HepG2 (cell line): Measurements from ENCODE around the gene RNASE8. TPM values are rescaled to one million over a fixed set of nuclear protein-coding genes. Genes with fewer than 3 reads are reported as not detected.

Experiments
- AHR ChIP-seq: IDR thresholded peaks from 2 replicates; pipeline ENCODE4 v1.6.1; 2018; ENCODE audit warnings: missing genetic modification reagents, missing compliant biosample characterization
- CHD4 ChIP-seq: fragments of 200-600 bp; sonication (generic); IDR thresholded peaks from 2 replicates; pipeline ENCODE4 v1.7.0; 2017; ENCODE audit warnings: mild to moderate bottlenecking, low read length, borderline replicate concordance
- FOXA3 ChIP-seq: IDR thresholded peaks from 2 replicates; pipeline ENCODE4 v1.6.1; 2016; ENCODE audit warnings: missing genetic modification reagents, missing compliant biosample characterization
- MNT ChIP-seq: fragments of 450-650 bp; IDR thresholded peaks from 2 replicates; pipeline ENCODE4 v1.6.1; 2016
- NFE2 ChIP-seq: sonication (generic); formaldehyde crosslinking; IDR thresholded peaks from 2 replicates; pipeline ENCODE4 v1.4.0; 2020; ENCODE audit warnings: missing genetic modification reagents
- NR1H2 ChIP-seq: sonication (generic); formaldehyde crosslinking; IDR thresholded peaks from 2 replicates; pipeline ENCODE4 v1.8.1; 2022; ENCODE audit warnings: low read depth, missing genetic modification reagents, borderline replicate concordance
- PBX2 ChIP-seq: IDR thresholded peaks from 2 replicates; pipeline ENCODE4 v1.6.1; 2016; ENCODE audit warnings: control low read depth
- RAD51 ChIP-seq: fragments of 450-650 bp; IDR thresholded peaks from 2 replicates; pipeline ENCODE4 v1.6.1; 2016; ENCODE audit warnings: borderline replicate concordance
- SNAPC5 ChIP-seq: sonication (generic); formaldehyde crosslinking; IDR thresholded peaks from 2 replicates; pipeline ENCODE4 v1.8.1; 2023; ENCODE audit warnings: mild to moderate bottlenecking, missing genetic modification reagents, borderline replicate concordance
- SRSF1 ChIP-seq: fragments of 200-400 bp; formaldehyde crosslinking; optimal IDR thresholded peaks from 2 replicates; pipeline ENCODE3; 2017; ENCODE audit warnings: mild to moderate bottlenecking, low read depth, low read length, moderate library complexity
- THRA ChIP-seq: sonication (generic); formaldehyde crosslinking; IDR thresholded peaks from 2 replicates; pipeline ENCODE4 v1.4.0; 2020; ENCODE audit warnings: missing genetic modification reagents, borderline replicate concordance
- TMF1 ChIP-seq: sonication (generic); formaldehyde crosslinking; IDR thresholded peaks from 2 replicates; pipeline ENCODE4 v1.8.1; 2022; ENCODE audit warnings: low read depth, missing genetic modification reagents
- ZBTB21 ChIP-seq: sonication (generic); formaldehyde crosslinking; IDR thresholded peaks from 2 replicates; pipeline ENCODE4 v1.4.0; 2020; ENCODE audit warnings: missing genetic modification reagents
- ZBTB38 ChIP-seq: sonication (generic); formaldehyde crosslinking; IDR thresholded peaks from 2 replicates; pipeline ENCODE4 v1.5.1; 2020; ENCODE audit warnings: mild to moderate bottlenecking, missing genetic modification reagents
- ZMYM2 ChIP-seq: sonication (generic); formaldehyde crosslinking; IDR thresholded peaks from 2 replicates; pipeline ENCODE4 v1.8.0; 2022; ENCODE audit warnings: mild to moderate bottlenecking, missing genetic modification reagents
- ZNF260 ChIP-seq: sonication (generic); formaldehyde crosslinking; IDR thresholded peaks from 2 replicates; pipeline ENCODE4 v1.4.0; 2020; ENCODE audit warnings: missing genetic modification reagents, low read depth, mild to moderate bottlenecking, borderline replicate concordance
- ZNF484 ChIP-seq: sonication (generic); formaldehyde crosslinking; IDR thresholded peaks from 2 replicates; pipeline ENCODE4 v1.5.1; 2020; ENCODE audit warnings: mild to moderate bottlenecking, low read depth, missing genetic modification reagents, borderline replicate concordance
- ZNF501 ChIP-seq: sonication (generic); formaldehyde crosslinking; IDR thresholded peaks from 2 replicates; pipeline ENCODE4 v1.5.1; 2020; ENCODE audit warnings: mild to moderate bottlenecking, moderate library complexity, missing genetic modification reagents
- ZNF556 ChIP-seq: sonication (generic); formaldehyde crosslinking; IDR thresholded peaks from 2 replicates; pipeline ENCODE4 v1.4.0; 2020; ENCODE audit warnings: mild to moderate bottlenecking, missing genetic modification reagents, borderline replicate concordance
- ZNF570 ChIP-seq: sonication (generic); formaldehyde crosslinking; IDR thresholded peaks from 2 replicates; pipeline ENCODE4 v1.4.0; 2020; ENCODE audit warnings: mild to moderate bottlenecking, missing genetic modification reagents, borderline replicate concordance
- ZNF616 ChIP-seq: sonication (generic); formaldehyde crosslinking; IDR thresholded peaks from 2 replicates; pipeline ENCODE4 v1.5.0; 2020; ENCODE audit warnings: low read depth, mild to moderate bottlenecking, missing genetic modification reagents
- ZNF652 ChIP-seq: IDR thresholded peaks from 2 replicates; pipeline ENCODE4 v1.6.1; 2016; ENCODE audit warnings: low read depth, borderline replicate concordance
- ZNF782 ChIP-seq: sonication (generic); formaldehyde crosslinking; IDR thresholded peaks from 2 replicates; pipeline ENCODE4 v1.4.0; 2020; ENCODE audit warnings: missing genetic modification reagents, mild to moderate bottlenecking, borderline replicate concordance
- ZXDC ChIP-seq: sonication (generic); formaldehyde crosslinking; IDR thresholded peaks from 2 replicates; pipeline ENCODE4 v1.5.0; 2020; ENCODE audit warnings: mild to moderate bottlenecking, missing genetic modification reagents
- polyA plus RNA-seq, 8 experiments: library from polyadenylated mRNA; depleted of rRNA in 3 of 8; stranded (reverse) in 7 of 8; unstranded in 1 of 8; fragments of >200 nt; fragmentation: Illumina TruSeq in 4 of 8; extraction: Trizol in 4 of 8; gene quantifications; 2 replicates each; pipeline versions ENCODE4 v1.2.1 to v1.2.3, GENCODE V29; 2011 to 2016; ENCODE audit warnings: low read depth in 4 of 8, missing spikeins in 1 of 8, mixed read lengths in 1 of 8; ENCODE audit not compliant: insufficient read depth in 1 of 8
- total RNA-seq, 5 experiments: library from RNA; depleted of rRNA; stranded (reverse); fragments of >200 nt; fragmentation: Illumina TruSeq; extraction: Trizol; gene quantifications; 2 replicates each; pipeline ENCODE4 v1.2.3, GENCODE V29; 2016; ENCODE audit warnings: low read depth in 1 of 5

The RNASE8 gene
- total and polyA plus RNA-seq, 2 of the 13 experiments (the other 11 are each of a cell fraction or from before 2014, with no cell fraction given), result not detected

GRCh38 chr14:21039585-21040369 lies 17.8 kb upstream of the RNASE8 start (continued):
- TF ChIP-seq MNT, result no peak
- TF ChIP-seq ZXDC (CRISPR knock-in tag), result no peak
- TF ChIP-seq TMF1 (CRISPR knock-in tag), result no peak
- TF ChIP-seq ZNF484, result no peak
- TF ChIP-seq AHR (CRISPR knock-in tag), result no peak
- TF ChIP-seq ZBTB21 (CRISPR knock-in tag), result no peak
- TF ChIP-seq NR1H2, result no peak
- no peak for TF ChIP-seq ZBTB38
- TF ChIP-seq ZNF260 (CRISPR knock-in tag), result no peak
- no peak for TF ChIP-seq NFE2 (CRISPR knock-in tag)
- TF ChIP-seq ZNF570, result no peak
- TF ChIP-seq SRSF1, result no peak
- TF ChIP-seq RAD51, result no peak
- no peak; the same call in 1 of the 2 replicates for TF ChIP-seq ZNF556 (CRISPR knock-in tag)
- no peak for TF ChIP-seq CHD4
- TF ChIP-seq ZMYM2 (CRISPR knock-in tag), result no peak
- no peak for TF ChIP-seq PBX2 (CRISPR knock-in tag)
- TF ChIP-seq ZNF652 (CRISPR knock-in tag), result no peak
- no peak for TF ChIP-seq ZNF782
- peak; percentile 84; the same call in 1 of the 2 replicates for TF ChIP-seq THRA (CRISPR knock-in tag)
- no peak for TF ChIP-seq SNAPC5 (CRISPR knock-in tag)
- 0 out of 2 replicates have a peak, but pooled peaks have one; percentile 49 for TF ChIP-seq ZNF501 (CRISPR knock-in tag)
- TF ChIP-seq FOXA3 (CRISPR knock-in tag), result peak; percentile 26; the same call in 1 of the 2 replicates
- no peak for TF ChIP-seq ZNF616
